ENCODE measurements around the gene MEGF6. TPM values are rescaled to one million over a fixed set of nuclear protein-coding genes. Genes with fewer than 3 reads are reported as not detected.

MEGF6 gene
- 10 to 100 TPM; 20.3 to 39.2 (median 23.0) TPM for total RNA-seq (2021; fragmentation: NEBNext Ultra II Directional; extraction: Animal tissue kit (Norgen Biotek cat#: 25700))
- long read RNA-seq, partial matches to known transcripts: 0 of 4 reads
- long read RNA-seq, other reads (novel, unspliced or antisense): 4 of 4 reads

- Mint-ChIP-seq H3K4me3 (peak within 1 kb of the TSS; percentile 47; the same call in 1 of the 2 replicates), H3K27ac (no peak within 1 kb of the TSS), H3K36me3 (ENCODE audit: low read depth) (no peaks in the 10 kb centered on the region), H3K4me1 (ENCODE audit: low read depth) (peaks cover 12% of the 10 kb centered on the region), H3K9me3 (no peaks in the 10 kb centered on the region), H3K27me3 (ENCODE audit: insufficient read depth) (peaks cover 23% of the 10 kb centered on the region)
- no peak for TF ChIP-seq CTCF (IDR thresholded peaks at IDR 0.05)
- no peak for DNase-seq
Observed at GRCh38 chr1:3611170-3612019, at the start of gene MEGF6. MEGF6 (minus strand) TSS chr1:3611508; CDS start chr1:3611268, 240 bp downstream.

GRCh38 chr1:3660704-3661103 is 49.4 kb upstream of the MEGF6 start:
- no peak for DNase-seq
- no peaks in the 10 kb centered on the region for H3K4me1 Mint-ChIP-seq (ENCODE audit: low read depth)
- H3K9me3 Mint-ChIP-seq: no peaks in the 10 kb centered on the region
- H3K27ac Mint-ChIP-seq: no peak overlapping the region
- H3K4me3 Mint-ChIP-seq: no peak overlapping the region
- no peaks in the 10 kb centered on the region for H3K36me3 Mint-ChIP-seq (ENCODE audit: low read depth)
- H3K27me3 Mint-ChIP-seq (ENCODE audit: insufficient read depth): peaks cover 37% of the 10 kb centered on the region
- TF ChIP-seq CTCF (IDR thresholded peaks at IDR 0.05): no peak

GRCh38 chr1:3659093-3659492 is 47.8 kb upstream of the MEGF6 start:
- no peak for TF ChIP-seq CTCF (IDR thresholded peaks at IDR 0.05)

GRCh38 chr1:3658231-3658615 is 46.9 kb upstream of the MEGF6 start:
- no peak for TF ChIP-seq CTCF (IDR thresholded peaks at IDR 0.05)

More at GRCh38 chr1:3659093-3659492, 47.8 kb upstream of the MEGF6 start:
- Mint-ChIP-seq H3K36me3 (ENCODE audit: low read depth) (no peaks in the 10 kb centered on the region), H3K27ac (no peak overlapping the region), H3K27me3 (ENCODE audit: insufficient read depth) (peaks cover 45% of the 10 kb centered on the region), H3K4me3 (no peak overlapping the region), H3K4me1 (ENCODE audit: low read depth) (no peaks in the 10 kb centered on the region), H3K9me3 (no peaks in the 10 kb centered on the region)
- no peak for DNase-seq

GRCh38 chr1:3657578-3658230 is 46.4 kb upstream of the MEGF6 start:
- no peak for DNase-seq
- no peaks in the 10 kb centered on the region for H3K4me1 Mint-ChIP-seq (ENCODE audit: low read depth)
- H3K36me3 Mint-ChIP-seq (ENCODE audit: low read depth): no peaks in the 10 kb centered on the region
- H3K27me3 Mint-ChIP-seq (ENCODE audit: insufficient read depth): peaks cover 47% of the 10 kb centered on the region
- no peak for TF ChIP-seq CTCF (IDR thresholded peaks at IDR 0.05)
- H3K9me3 Mint-ChIP-seq: no peaks in the 10 kb centered on the region
- no peak overlapping the region for H3K27ac Mint-ChIP-seq
- no peak overlapping the region for H3K4me3 Mint-ChIP-seq

More at GRCh38 chr1:3658231-3658615, 46.9 kb upstream of the MEGF6 start:
- Mint-ChIP-seq H3K4me3 (no peak overlapping the region), H3K9me3 (no peaks in the 10 kb centered on the region), H3K27ac (no peak overlapping the region), H3K36me3 (ENCODE audit: low read depth) (no peaks in the 10 kb centered on the region), H3K27me3 (ENCODE audit: insufficient read depth) (peaks cover 51% of the 10 kb centered on the region), H3K4me1 (ENCODE audit: low read depth) (no peaks in the 10 kb centered on the region)
- no peak for DNase-seq

Measured in HFFc6 (cell line).